Lower lobe of right lung (tissue), 2 donors: ENCODE data around the gene NPTN. TPM values are rescaled to one million over a fixed set of nuclear protein-coding genes. Genes with fewer than 3 reads are reported as not detected.
"Not testable (repeated sequence)": the region's sequence is repeated elsewhere in the genome, so short reads cannot be mapped to it uniquely, and the experiment has no call there.

Experiments
- ATAC-seq, 2 donors: fragments of 200-7000 bp; cut with Tn5 transposase; one replicate each; pipeline ENCODE4 v1.9.1; 2020 to 2022; ENCODE audit warnings: mild to moderate bottlenecking in 2 of 2, moderate library complexity in 2 of 2
- DNase-seq: peaks from one replicate; pipeline ENCODE4 v3.0.0-alpha.2; 2020
- H3K27ac ChIP-seq: fragments of 200-600 bp; one replicate; pipeline ENCODE4 v1.8.0; 2022
- H3K27me3 ChIP-seq: fragments of 200-600 bp; one replicate; pipeline ENCODE4 v1.8.0; 2022; ENCODE audit warnings: low read depth
- H3K36me3 ChIP-seq: fragments of 200-600 bp; one replicate; pipeline ENCODE4 v1.8.0; 2022; ENCODE audit warnings: mild to moderate bottlenecking
- H3K4me1 ChIP-seq: fragments of 200-600 bp; one replicate; pipeline ENCODE4 v1.8.0; 2022
- H3K4me3 ChIP-seq: fragments of 200-600 bp; one replicate; pipeline ENCODE4 v1.8.0; 2022; ENCODE audit warnings: mild to moderate bottlenecking
- H3K9me3 ChIP-seq: fragments of 200-600 bp; one replicate; pipeline ENCODE4 v1.8.0; 2022
- CTCF ChIP-seq: fragments of 200-600 bp; IDR thresholded peaks from one replicate; pipeline ENCODE4 v1.8.0; 2022; ENCODE audit warnings: antibody characterized with exemption, mild to moderate bottlenecking
- intact Hi-C: fragments of 100-400 bp; cut with DNase I; formaldehyde crosslinking; loops from one replicate; pipeline ENCODE4 v1.11.0; 2022
- total RNA-seq: library from RNA; stranded (reverse); fragmentation: NEBNext Ultra II Directional; extraction: Animal tissue kit (Norgen Biotek cat#: 25700); gene quantifications from one replicate; pipeline ENCODE4 v1.2.1, GENCODE V29; 2021
- donor health status: DM: no; HTN: yes; CAD: no; lungs with severe emphysema.

The NPTN gene
- total RNA-seq, 1 donor from 2014 or later, result 138 TPM

- TF ChIP-seq CTCF, result no peak
- Histone ChIP-seq H3K9me3 (no peaks in the 10 kb centered on the region), H3K4me1 (no peaks in the 10 kb centered on the region), H3K27me3 (no peaks in the 10 kb centered on the region), H3K27ac (no peak overlapping the region), H3K36me3 (no peaks in the 10 kb centered on the region), H3K4me3 (no peak overlapping the region)
- intact Hi-C loops, result no loop called here
- DNase-seq, result no peak
- ATAC-seq, result no peak
These were observed 14.2 kb upstream of the NPTN start for GRCh38 chr15:73647259-73648013.

DNA sequence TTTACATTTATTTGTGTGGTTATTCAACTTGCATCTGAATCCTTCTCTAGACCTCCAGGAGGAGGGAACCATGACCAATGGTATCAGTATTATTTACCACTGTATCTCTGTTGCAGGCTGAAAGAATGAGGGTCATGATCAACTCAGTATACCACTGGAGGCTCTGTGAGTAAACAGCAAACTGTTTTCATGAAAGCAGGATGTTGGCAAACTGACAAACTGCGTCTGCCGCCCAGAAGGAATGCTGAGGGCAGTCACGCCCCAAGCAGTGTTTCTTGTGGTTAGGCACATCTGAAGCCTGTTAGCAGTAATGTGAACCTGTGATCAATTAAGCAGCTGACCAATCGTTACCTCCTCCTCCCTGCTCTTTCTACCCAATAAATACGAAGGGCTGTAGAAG lies 6.3 kb upstream of the NPTN start:
- H3K27me3 ChIP-seq, DNase-seq, intact Hi-C loops, H3K4me3 ChIP-seq, H3K36me3 ChIP-seq, H3K9me3 ChIP-seq, ATAC-seq, H3K27ac ChIP-seq: not testable (repeated sequence)
- H3K4me1 ChIP-seq, result peaks cover 18% of the 10 kb centered on the region

- Histone ChIP-seq H3K4me1 (peaks cover 27% of the 10 kb centered on the region), H3K27me3 (no peaks in the 10 kb centered on the region), H3K27ac (no peak overlapping the region), H3K4me3 (no peak overlapping the region), H3K9me3 (no peaks in the 10 kb centered on the region), H3K36me3 (no peaks in the 10 kb centered on the region)
- ATAC-seq, result no peak
- intact Hi-C loops, result no loop called here
- no peak for DNase-seq
- no peak for TF ChIP-seq CTCF
These were observed 4.3 kb upstream of the NPTN start for GRCh38 chr15:73637527-73637926.

GRCh38 chr15:73633991-73634495 lies 854 bp upstream of the NPTN start:
- H3K9me3 ChIP-seq, result no peaks in the 10 kb centered on the region
- intact Hi-C loops, result no loop called here
- H3K4me3 ChIP-seq, result peak overlapping the region; percentile 86
- H3K36me3 ChIP-seq, result no peaks in the 10 kb centered on the region
- ATAC-seq, result no peak
- peak overlapping the region; percentile 94 for H3K27ac ChIP-seq
- H3K4me1 ChIP-seq, result peaks cover 56% of the 10 kb centered on the region
- H3K27me3 ChIP-seq, result no peaks in the 10 kb centered on the region
- no peak for DNase-seq
- TF ChIP-seq CTCF, result no peak

DNA sequence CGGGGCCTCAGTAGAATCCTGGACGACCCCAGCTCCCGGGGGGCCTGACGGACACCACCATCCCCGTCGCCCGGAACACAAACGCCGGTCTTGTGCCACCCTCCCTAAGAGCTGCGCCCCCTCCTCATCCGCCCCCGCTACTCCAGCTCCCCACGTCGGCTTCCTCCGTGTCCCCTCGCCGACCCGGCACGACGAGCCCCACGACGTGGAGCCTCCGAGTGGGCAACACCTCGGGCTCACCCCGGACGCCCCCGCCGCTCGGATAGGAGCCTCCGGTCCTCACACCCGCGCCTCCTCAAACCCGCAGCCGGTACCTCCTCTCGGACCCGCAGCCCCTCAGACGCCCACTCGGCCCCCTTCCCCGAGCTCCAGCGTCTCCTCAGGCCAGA lies 525 bp downstream of the NPTN start:
- Histone ChIP-seq H3K9me3 (no peaks in the 10 kb centered on the region), H3K4me1 (peaks cover 68% of the 10 kb centered on the region), H3K36me3 (no peaks in the 10 kb centered on the region), H3K27ac (peak overlapping the region; percentile 94), H3K4me3 (peak overlapping the region; percentile 86), H3K27me3 (no peaks in the 10 kb centered on the region)
- intact Hi-C loops, result no loop called here
- no peak for TF ChIP-seq CTCF
- ATAC-seq (peak; percentile 1 to 14), DNase-seq (peak; percentile 66)

- Histone ChIP-seq H3K27ac (peak overlapping the region; percentile 94), H3K4me1 (peaks cover 73% of the 10 kb centered on the region), H3K9me3 (no peaks in the 10 kb centered on the region), H3K27me3 (no peaks in the 10 kb centered on the region), H3K36me3 (no peaks in the 10 kb centered on the region), H3K4me3 (peak overlapping the region; percentile 86)
- peak; percentile 11 to 27 for ATAC-seq
- intact Hi-C loops, result no loop called here
- TF ChIP-seq CTCF, result no peak
- DNase-seq, result no peak
These were observed 1.1 kb downstream of the NPTN start for GRCh38 chr15:73631915-73632669.
